H1 (cell line): Measurements from ENCODE around the gene NGEF.

Experiments
- ATF3 ChIP-seq: IDR thresholded peaks from 2 replicates; pipeline ENCODE4 v1.6.1; 2011; ENCODE audit warnings: low read depth, mild to moderate bottlenecking, low read length; ENCODE audit not compliant: insufficient read depth
- CEBPB ChIP-seq: IDR thresholded peaks from 2 replicates; pipeline ENCODE4 v1.6.1; 2012; ENCODE audit warnings: low read depth, low read length
- CHD2 ChIP-seq: IDR thresholded peaks from 2 replicates; pipeline ENCODE4 v1.6.1; 2012; ENCODE audit warnings: low read length, improper control_type of control experiment
- CTCF ChIP-seq, 3 experiments: IDR thresholded peaks; 1 replicate in 2 of 3; 2 replicates in 1 of 3; pipeline versions ENCODE4 v1.5.1 to v1.6.1; 2011; ENCODE audit warnings: low read length in 3 of 3, mild to moderate bottlenecking in 3 of 3, inconsistent platforms in 2 of 3, low read depth in 1 of 3, moderate library complexity in 1 of 3; ENCODE audit not compliant: insufficient read depth in 1 of 3; ENCODE audit errors: control extremely low read depth in 1 of 3
- E2F6 ChIP-seq: IDR thresholded peaks from 2 replicates; pipeline ENCODE4 v1.6.1; 2012; ENCODE audit warnings: inconsistent platforms
- EP300 ChIP-seq, 2 experiments: IDR thresholded peaks; 1 replicate in 1 of 2; 2 replicates in 1 of 2; pipeline ENCODE4 v1.6.1; 2011 to 2012; ENCODE audit warnings: low read depth in 2 of 2, low read length in 2 of 2, mild to moderate bottlenecking in 2 of 2, borderline replicate concordance in 1 of 2, inconsistent platforms in 1 of 2, moderate library complexity in 1 of 2
- YY1 ChIP-seq: IDR thresholded peaks from 2 replicates; pipeline ENCODE4 v1.6.1; 2011; ENCODE audit warnings: low read depth, mild to moderate bottlenecking, low read length

GRCh38 chr2:232874677-232875223, 138.3 kb downstream of the NGEF start:
- TF ChIP-seq CEBPB, result no peak
- no peak for TF ChIP-seq CTCF (IDR thresholded peaks at IDR 0.05; ENCODE audit: control extremely low read depth in 1 of 3, insufficient read depth in 1 of 3, low read depth in 1 of 3, low read length in 3 of 3)
- no peak for TF ChIP-seq ATF3
- no peak for TF ChIP-seq CHD2
- TF ChIP-seq YY1, result no peak
- TF ChIP-seq EP300 (IDR thresholded peaks at IDR 0.05; ENCODE audit: borderline replicate concordance in 1 of 2, low read depth in 2 of 2, low read length in 2 of 2), result no peak
- TF ChIP-seq E2F6, result no peak
